Mesendoderm (in vitro differentiated cells): ENCODE results near the gene CELA2B.

Experiments used
- DNase-seq: peaks from one replicate; pipeline ENCODE4 v3.0.0; 2013
- H2AK5ac ChIP-seq: 2 replicates; pipeline ENCODE4 v1.6.1; 2013; ENCODE audit warnings: low read length, inconsistent platforms
- H2BK120ac ChIP-seq: 2 replicates; pipeline ENCODE4 v1.6.1; 2013; ENCODE audit warnings: low read depth, mild to moderate bottlenecking, low read length, moderate library complexity, mixed read lengths
- H2BK15ac ChIP-seq: replicated peaks from 2 replicates; pipeline ENCODE4 v1.6.1; 2013; ENCODE audit warnings: low read depth, mild to moderate bottlenecking, moderate library complexity
- H2BK5ac ChIP-seq: 2 replicates; pipeline ENCODE4 v1.6.1; 2013; ENCODE audit warnings: low read length, inconsistent platforms
- H3K18ac ChIP-seq: 2 replicates; pipeline ENCODE4 v1.6.1; 2013; ENCODE audit warnings: mild to moderate bottlenecking, low read length, mixed read lengths
- H3K23ac ChIP-seq: one replicate; pipeline ENCODE4 v1.6.1; 2013; ENCODE audit warnings: low read length
- H3K27ac ChIP-seq: 2 replicates; pipeline ENCODE4 v1.5.1; 2013; ENCODE audit warnings: low read depth, mild to moderate bottlenecking, inconsistent platforms, low read length, moderate library complexity
- H3K27me3 ChIP-seq: 2 replicates; pipeline ENCODE4 v1.6.1; 2013; ENCODE audit warnings: low read length, control low read depth, mild to moderate bottlenecking, inconsistent platforms; ENCODE audit not compliant: insufficient read depth, poor library complexity
- H3K36me3 ChIP-seq: 2 replicates; pipeline ENCODE4 v1.6.1; 2013; ENCODE audit warnings: low read length, inconsistent platforms; ENCODE audit not compliant: control insufficient read depth, insufficient read depth
- H3K4ac ChIP-seq: one replicate; pipeline ENCODE4 v1.6.1; 2013; ENCODE audit warnings: low read depth, mild to moderate bottlenecking, low read length, moderate library complexity
- H3K4me1 ChIP-seq: 2 replicates; pipeline ENCODE4 v1.6.1; 2013; ENCODE audit warnings: low read depth, low read length, inconsistent platforms; ENCODE audit not compliant: control insufficient read depth
- H3K4me2 ChIP-seq: 2 replicates; pipeline ENCODE4 v1.6.1; 2013; ENCODE audit warnings: low read length
- H3K4me3 ChIP-seq: 2 replicates; pipeline ENCODE4 v1.5.1; 2013; ENCODE audit warnings: mild to moderate bottlenecking, low read length
- H3K56ac ChIP-seq: one replicate; pipeline ENCODE4 v1.6.1; 2013; ENCODE audit warnings: low read length
- H3K79me1 ChIP-seq: 2 replicates; pipeline ENCODE4 v1.6.1; 2013; ENCODE audit warnings: low read length, inconsistent platforms
- H3K79me2 ChIP-seq: 2 replicates; pipeline ENCODE4 v1.6.1; 2013; ENCODE audit warnings: mild to moderate bottlenecking, low read length; ENCODE audit not compliant: control insufficient read depth, insufficient read depth
- H3K9ac ChIP-seq: 2 replicates; pipeline ENCODE4 v1.6.1; 2013; ENCODE audit warnings: low read length, inconsistent platforms
- H4K5ac ChIP-seq: one replicate; pipeline ENCODE4 v1.6.1; 2013; ENCODE audit warnings: low read length
- H4K8ac ChIP-seq: one replicate; pipeline ENCODE4 v1.6.1; 2013; ENCODE audit warnings: low read depth, mild to moderate bottlenecking, control low read depth, low read length, moderate library complexity
- WGBS: extraction: QIAGEN DNeasy Blood & Tissue Kit; methylation state at CpG from one replicate; pipeline ENCODE4 v1.1.7; 2013; ENCODE audit warnings: low lambda C conversion rate, missing lambda C conversion rate; ENCODE audit not compliant: insufficient coverage; ENCODE audit errors: extremely low coverage; 5-methylcytosine and 5-hydroxymethylcytosine counted together

CELA2B gene

GRCh38 chr1:15446212-15446611 is 29.7 kb upstream of the CELA2B start:
- no peak overlapping the region for H4K5ac ChIP-seq
- no CpG with 5 or more reads among the region's 4 CpGs for WGBS
- H3K36me3 ChIP-seq, result no peaks in the 10 kb centered on the region
- no peak for DNase-seq
- no peaks in the 10 kb centered on the region for H3K79me1 ChIP-seq
- no peaks in the 10 kb centered on the region for H3K79me2 ChIP-seq
- H3K9ac ChIP-seq, result no peak overlapping the region
- no peaks in the 10 kb centered on the region for H3K4me1 ChIP-seq
- H2BK15ac ChIP-seq, result no peak overlapping the region
- no peak overlapping the region for H2BK5ac ChIP-seq
- H3K4me2 ChIP-seq, result no peak overlapping the region
- H4K8ac ChIP-seq, result no peak overlapping the region
- no peak overlapping the region for H2AK5ac ChIP-seq
- H3K23ac ChIP-seq, result no peak overlapping the region
- H3K18ac ChIP-seq, result no peak overlapping the region
- no peak overlapping the region for H3K4ac ChIP-seq
- no peak overlapping the region for H3K56ac ChIP-seq
- H3K4me3 ChIP-seq, result no peak overlapping the region
- no peak overlapping the region for H2BK120ac ChIP-seq
- no peak overlapping the region for H3K27ac ChIP-seq
- H3K27me3 ChIP-seq, result no peaks in the 10 kb centered on the region

DNA sequence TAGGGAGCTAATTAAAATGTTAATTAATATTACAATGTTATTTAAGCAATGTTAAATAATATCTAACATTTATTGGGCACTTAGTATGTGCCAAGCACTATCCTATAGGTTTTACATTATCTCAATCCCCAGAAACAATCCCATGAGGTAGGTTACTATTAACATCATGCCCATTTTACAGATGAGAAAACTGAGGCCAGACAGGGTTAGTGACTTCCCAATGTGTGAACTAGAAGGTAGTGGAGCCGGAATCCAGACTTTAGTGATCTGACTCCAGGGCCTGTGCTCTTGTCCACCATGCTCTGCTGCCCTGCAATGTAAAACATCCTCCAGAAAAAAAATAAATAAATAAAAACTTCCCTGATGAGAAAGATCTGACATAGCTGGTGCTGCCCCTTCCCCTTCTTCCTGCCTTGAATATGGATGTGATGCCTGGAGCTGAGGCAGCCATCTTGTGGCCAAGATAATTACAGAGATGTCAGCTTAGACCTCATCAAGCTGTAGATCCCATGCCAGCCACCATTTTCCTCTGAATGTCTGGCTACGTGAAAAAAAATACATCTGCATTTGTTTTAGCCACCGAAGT is 26.9 kb upstream of the CELA2B start:
- H2BK5ac ChIP-seq, result no peak overlapping the region
- no peak overlapping the region for H3K23ac ChIP-seq
- H4K5ac ChIP-seq, result no peak overlapping the region
- H3K4me1 ChIP-seq, result no peaks in the 10 kb centered on the region
- no peak overlapping the region for H3K9ac ChIP-seq
- H2AK5ac ChIP-seq, result no peak overlapping the region
- no peak overlapping the region for H3K18ac ChIP-seq
- DNase-seq, result no peak
- no peak overlapping the region for H3K4me3 ChIP-seq
- H2BK120ac ChIP-seq, result no peak overlapping the region
- H4K8ac ChIP-seq, result no peak overlapping the region
- H3K4ac ChIP-seq, result no peak overlapping the region
- H3K27ac ChIP-seq, result no peak overlapping the region
- no peaks in the 10 kb centered on the region for H3K79me1 ChIP-seq
- no peak overlapping the region for H3K56ac ChIP-seq
- H3K27me3 ChIP-seq, result no peaks in the 10 kb centered on the region
- no peaks in the 10 kb centered on the region for H3K36me3 ChIP-seq
- no peaks in the 10 kb centered on the region for H3K79me2 ChIP-seq
- H2BK15ac ChIP-seq, result no peak overlapping the region
- H3K4me2 ChIP-seq, result no peak overlapping the region
- no CpG with 5 or more reads among the region's 3 CpGs for WGBS

GRCh38 chr1:15449567-15449966 is 26.3 kb upstream of the CELA2B start:
- Histone ChIP-seq H3K9ac (no peak overlapping the region), H4K5ac (no peak overlapping the region), H3K4ac (no peak overlapping the region), H3K79me2 (no peaks in the 10 kb centered on the region), H3K23ac (no peak overlapping the region), H3K4me3 (no peak overlapping the region), H4K8ac (no peak overlapping the region), H3K79me1 (no peaks in the 10 kb centered on the region), H3K56ac (no peak overlapping the region), H3K18ac (no peak overlapping the region), H3K4me1 (no peaks in the 10 kb centered on the region), H2BK120ac (no peak overlapping the region), H2AK5ac (no peak overlapping the region), H3K36me3 (no peaks in the 10 kb centered on the region), H3K27me3 (no peaks in the 10 kb centered on the region), H3K27ac (no peak overlapping the region), H2BK15ac (no peak overlapping the region), H3K4me2 (no peak overlapping the region), H2BK5ac (no peak overlapping the region)
- no peak for DNase-seq
- WGBS, result no CpG with 5 or more reads among the region's 3 CpGs

GRCh38 chr1:15451014-15451722 is 24.7 kb upstream of the CELA2B start:
- Histone ChIP-seq H3K4ac (no peak overlapping the region), H3K9ac (no peak overlapping the region), H3K18ac (no peak overlapping the region), H3K36me3 (no peaks in the 10 kb centered on the region), H2BK120ac (no peak overlapping the region), H4K8ac (no peak overlapping the region), H2AK5ac (no peak overlapping the region), H3K23ac (no peak overlapping the region), H3K56ac (no peak overlapping the region), H2BK5ac (no peak overlapping the region), H3K27ac (no peak overlapping the region), H3K79me2 (no peaks in the 10 kb centered on the region), H3K4me1 (no peaks in the 10 kb centered on the region), H2BK15ac (no peak overlapping the region), H3K27me3 (no peaks in the 10 kb centered on the region), H4K5ac (no peak overlapping the region), H3K79me1 (no peaks in the 10 kb centered on the region), H3K4me2 (no peak overlapping the region), H3K4me3 (no peak overlapping the region)
- no CpG with 5 or more reads among the region's 6 CpGs for WGBS
- DNase-seq, result no peak

DNA sequence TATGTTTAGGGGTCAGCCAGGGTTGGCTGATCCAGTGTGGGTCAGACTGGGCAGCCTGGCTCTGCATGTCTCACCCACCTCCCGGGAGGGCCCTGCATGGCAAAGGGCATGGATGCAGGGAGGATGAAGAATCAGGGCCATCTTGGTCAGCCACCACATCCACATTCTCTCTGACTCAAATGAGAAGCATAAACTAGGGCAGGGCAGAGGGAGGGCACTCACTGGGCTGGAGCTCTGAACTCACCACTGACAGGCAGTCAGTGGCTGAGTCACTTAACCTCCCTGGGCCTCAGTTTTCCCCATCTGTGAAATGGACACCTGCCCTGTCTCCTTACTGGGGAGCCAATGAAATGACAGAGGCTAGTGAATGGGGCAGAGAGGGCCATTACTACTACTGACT is 23.7 kb upstream of the CELA2B start:
- no peak overlapping the region for H3K56ac ChIP-seq

More for the DNA sequence above, 23.7 kb upstream of the CELA2B start:
- Histone ChIP-seq H3K4me2 (no peak overlapping the region), H2BK120ac (no peak overlapping the region), H2BK15ac (no peak overlapping the region), H3K79me1 (no peaks in the 10 kb centered on the region), H3K79me2 (no peaks in the 10 kb centered on the region), H3K4me3 (no peak overlapping the region), H4K5ac (no peak overlapping the region), H2AK5ac (no peak overlapping the region), H3K27ac (no peak overlapping the region), H3K23ac (no peak overlapping the region), H2BK5ac (no peak overlapping the region), H3K36me3 (no peaks in the 10 kb centered on the region), H3K18ac (no peak overlapping the region), H3K4me1 (no peaks in the 10 kb centered on the region), H3K27me3 (no peaks in the 10 kb centered on the region), H4K8ac (no peak overlapping the region), H3K4ac (no peak overlapping the region), H3K9ac (no peak overlapping the region)
- no CpG with 5 or more reads among the region's 1 CpG for WGBS
- no peak for DNase-seq
